A549 (cell line): Measurements from ENCODE around the gene SRRM4. TPM values are rescaled to one million over a fixed set of nuclear protein-coding genes. Genes with fewer than 3 reads are reported as not detected.

Experiments
- ATAC-seq, 2 experiments: fragments of 200-7000 bp in 1 of 2; fragments of >200 bp in 1 of 2; cut with Nextera tagmentation in 1 of 2; cut with Tn5 transposase in 1 of 2; 3 replicates each; pipeline versions ENCODE4 v1.8.0 to v1.9.1; 2018 to 2020; ENCODE audit warnings: mild to moderate bottlenecking in 1 of 2, moderate library complexity in 1 of 2
- CTCF ChIA-PET: fragments of 300-600 bp; sonication (Branson Sonifier 250); formaldehyde crosslinking; extraction: SDS; loops from one replicate; lab custom pipeline; 2021; ENCODE audit warnings: antibody characterized with exemption, inconsistent platforms; lab: Yijun Ruan, JAX
- POLR2A ChIA-PET: fragments of 350-600 bp; formaldehyde crosslinking; extraction: SDS; loops from one replicate; lab custom pipeline; 2021; ENCODE audit warnings: antibody characterized with exemption, inconsistent platforms; lab: Yijun Ruan, JAX
- DNase-seq, 2 experiments: peaks; one replicate each; pipeline versions ENCODE4 v3.0.0 to v3.0.0-alpha.2; 2011 to 2016; ENCODE audit warnings: low read depth in 1 of 2, low spot score in 1 of 2
- FAIRE-seq: peaks from 2 replicates; lab custom pipeline; 2011; peaks lifted over from hg19 to GRCh38; lab: Jason Lieb, UNC
- H3K27ac ChIP-seq, 2 experiments: fragments of >200 bp; sonication (Bioruptor Twin); formaldehyde crosslinking; 3 replicates each; pipeline ENCODE4 v1.5.1; 2016 to 2017
- H3K4me1 ChIP-seq: fragments of >200 bp; sonication (Bioruptor Twin); formaldehyde crosslinking; 3 replicates; pipeline ENCODE4 v1.6.1; 2016
- H3K4me2 ChIP-seq: fragments of >200 bp; sonication (Bioruptor Twin); formaldehyde crosslinking; 3 replicates; pipeline ENCODE4 v1.6.1; 2016
- H3K4me3 ChIP-seq: fragments of >200 bp; sonication (Bioruptor Twin); formaldehyde crosslinking; 3 replicates; pipeline ENCODE4 v1.5.1; 2016
- H3K9me3 ChIP-seq: fragments of >200 bp; sonication (Bioruptor Twin); formaldehyde crosslinking; 3 replicates; pipeline ENCODE4 v1.6.1; 2016
- BHLHE40 ChIP-seq: IDR thresholded peaks from 2 replicates; pipeline ENCODE4 v1.6.1; 2012; ENCODE audit warnings: low read depth, low read length, inconsistent platforms
- EHF ChIP-seq: fragments of 250-450 bp; sonication (Bioruptor Pico); IDR thresholded peaks from 2 replicates; pipeline ENCODE4 v1.5.0; 2020; ENCODE audit warnings: mild to moderate bottlenecking
- EHMT2 ChIP-seq: fragments of 200-600 bp; sonication (generic); IDR thresholded peaks from 2 replicates; pipeline ENCODE4 v1.6.1; 2016; ENCODE audit warnings: antibody characterized with exemption, low read depth, mild to moderate bottlenecking, moderate library complexity
- ELK1 ChIP-seq: fragments of 150-350 bp; IDR thresholded peaks from 2 replicates; pipeline ENCODE4 v1.6.1; 2014; ENCODE audit warnings: low read depth, mild to moderate bottlenecking, low read length
- GATA3 ChIP-seq: IDR thresholded peaks from 2 replicates; pipeline ENCODE4 v1.6.1; 2012; ENCODE audit warnings: borderline replicate concordance
- JUN ChIP-seq, 2 experiments: fragments of >200 bp; sonication (Bioruptor Twin); formaldehyde crosslinking; IDR thresholded peaks; 2 replicates in 1 of 2; 3 replicates in 1 of 2; pipeline ENCODE4 v1.6.1; 2016 to 2017
- KDM1A ChIP-seq: fragments of 200-600 bp; sonication (generic); IDR thresholded peaks from 2 replicates; pipeline ENCODE4 v1.6.1; 2016; ENCODE audit warnings: low read depth, mild to moderate bottlenecking
- KDM5A ChIP-seq: fragments of 200-600 bp; sonication (generic); IDR thresholded peaks from 2 replicates; pipeline ENCODE4 v1.6.1; 2016; ENCODE audit warnings: antibody characterized with exemption, mild to moderate bottlenecking
- MAFK ChIP-seq: fragments of 450-650 bp; IDR thresholded peaks from 2 replicates; pipeline ENCODE4 v1.6.1; 2014; ENCODE audit not compliant: partially characterized antibody
- NR3C1 ChIP-seq: fragments of >200 bp; sonication (Bioruptor Twin); formaldehyde crosslinking; IDR thresholded peaks from 3 replicates; pipeline ENCODE4 v1.6.1; 2017
- PBX3 ChIP-seq: IDR thresholded peaks from 2 replicates; pipeline ENCODE4 v1.6.1; 2012
- PHF8 ChIP-seq: fragments of 200-600 bp; sonication (generic); IDR thresholded peaks from 2 replicates; pipeline ENCODE4 v1.6.1; 2016; ENCODE audit warnings: low read depth, mild to moderate bottlenecking, antibody characterized with exemption, moderate library complexity, borderline replicate concordance
- POLR2AphosphoS2 ChIP-seq: conservative IDR thresholded peaks from 2 replicates; pipeline ENCODE4 v1.6.1; 2012; ENCODE audit warnings: low read length, improper control_type of control experiment, inconsistent platforms
- RAD21 ChIP-seq, 2 experiments: fragments of >200 bp in 1 of 2; sonication (Bioruptor Twin) in 1 of 2; formaldehyde crosslinking in 1 of 2; IDR thresholded peaks in 1 of 2; conservative IDR thresholded peaks in 1 of 2; 2 replicates in 1 of 2; 3 replicates in 1 of 2; pipeline ENCODE4 v1.6.1; 2012 to 2018; ENCODE audit warnings: inconsistent platforms in 1 of 2
- RFX5 ChIP-seq: fragments of 450-650 bp; IDR thresholded peaks from 2 replicates; pipeline ENCODE4 v1.7.1; 2014; ENCODE audit warnings: antibody characterized with exemption, mild to moderate bottlenecking, moderate library complexity
- SMC3 ChIP-seq: fragments of >200 bp; sonication (Bioruptor Twin); formaldehyde crosslinking; IDR thresholded peaks from 3 replicates; pipeline ENCODE4 v1.6.1; 2018; ENCODE audit warnings: inconsistent platforms
- WGBS: methylation state at CpG from one replicate; pipeline ENCODE4 v1.1.6; 2017; ENCODE audit errors: missing lambda C conversion rate; 5-methylcytosine and 5-hydroxymethylcytosine counted together
- polyA plus RNA-seq, 4 experiments: library from polyadenylated mRNA; depleted of rRNA in 3 of 4; stranded (reverse); fragments of >200 nt; fragmentation: RNase III in 1 of 4; extraction: RNeasy Plus Mini Kit Qiagen cat#74134 plus additional on column Dnase treatment in 1 of 4; gene quantifications; 2 replicates in 3 of 4; 3 replicates in 1 of 4; pipeline ENCODE4 v1.2.3, GENCODE V29; 2011 to 2017
- TF ChIP-seq, protein P1 (sequence below): fragments of >200 bp; sonication (Bioruptor Twin); formaldehyde crosslinking; IDR thresholded peaks from 3 replicates; pipeline ENCODE4 v1.5.1; 2016
- TF ChIP-seq, protein P2 (sequence below): fragments of 200-600 bp; sonication (generic); IDR thresholded peaks from 2 replicates; pipeline ENCODE4 v1.6.1; 2016; ENCODE audit warnings: antibody characterized with exemption, mild to moderate bottlenecking, moderate library complexity
- TF ChIP-seq, protein P3 (sequence below): fragments of >200 bp; sonication (Bioruptor Twin); formaldehyde crosslinking; IDR thresholded peaks from 3 replicates; pipeline ENCODE4 v1.6.1; 2016

Gene SRRM4
- polyA plus RNA-seq, 2 of the 4 experiments (the other 2 are of a cell fraction): not detected

- ATAC-seq (peak; percentile 57 to 80; a peak in 3 of 6 replicates), DNase-seq (peak; percentile 41 to 50), FAIRE-seq (no peak)
- ChIA-PET POLR2A (no interaction called here), CTCF (interaction anchor here (0.5 to 2.2 kb wide), 17 partner anchors 9 to 463 kb away, joined by 3 to 25 read pairs (median 4); no protein-coding TSS in a partner anchor)
- no peak overlapping the region for H3K4me2 ChIP-seq
- WGBS: 2% methylated on average over 2 of the region's 2 CpGs
- no peak overlapping the region for H3K4me3 ChIP-seq
- no peaks in the 10 kb centered on the region for H3K9me3 ChIP-seq
- peak; percentile 76 to 81 for TF ChIP-seq RAD21 (conservative IDR thresholded peaks at IDR 0.05 in 1 of 2, IDR thresholded peaks at IDR 0.05 in 1 of 2)
- TF ChIP-seq, protein P1, sequence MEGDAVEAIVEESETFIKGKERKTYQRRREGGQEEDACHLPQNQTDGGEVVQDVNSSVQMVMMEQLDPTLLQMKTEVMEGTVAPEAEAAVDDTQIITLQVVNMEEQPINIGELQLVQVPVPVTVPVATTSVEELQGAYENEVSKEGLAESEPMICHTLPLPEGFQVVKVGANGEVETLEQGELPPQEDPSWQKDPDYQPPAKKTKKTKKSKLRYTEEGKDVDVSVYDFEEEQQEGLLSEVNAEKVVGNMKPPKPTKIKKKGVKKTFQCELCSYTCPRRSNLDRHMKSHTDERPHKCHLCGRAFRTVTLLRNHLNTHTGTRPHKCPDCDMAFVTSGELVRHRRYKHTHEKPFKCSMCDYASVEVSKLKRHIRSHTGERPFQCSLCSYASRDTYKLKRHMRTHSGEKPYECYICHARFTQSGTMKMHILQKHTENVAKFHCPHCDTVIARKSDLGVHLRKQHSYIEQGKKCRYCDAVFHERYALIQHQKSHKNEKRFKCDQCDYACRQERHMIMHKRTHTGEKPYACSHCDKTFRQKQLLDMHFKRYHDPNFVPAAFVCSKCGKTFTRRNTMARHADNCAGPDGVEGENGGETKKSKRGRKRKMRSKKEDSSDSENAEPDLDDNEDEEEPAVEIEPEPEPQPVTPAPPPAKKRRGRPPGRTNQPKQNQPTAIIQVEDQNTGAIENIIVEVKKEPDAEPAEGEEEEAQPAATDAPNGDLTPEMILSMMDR: peak; percentile 85
- TF ChIP-seq SMC3: peak; percentile 80
- no peak for TF ChIP-seq GATA3
- H3K27ac ChIP-seq: no peak overlapping the region
- no peaks in the 10 kb centered on the region for H3K4me1 ChIP-seq
Measured at GRCh38 chr12:119115296-119115905, 134.1 kb downstream of the SRRM4 start.

GRCh38 chr12:119117936-119118335 is 136.6 kb downstream of the SRRM4 start:
- POLR2A ChIA-PET: no interaction called here
- no peak for FAIRE-seq

DNA sequence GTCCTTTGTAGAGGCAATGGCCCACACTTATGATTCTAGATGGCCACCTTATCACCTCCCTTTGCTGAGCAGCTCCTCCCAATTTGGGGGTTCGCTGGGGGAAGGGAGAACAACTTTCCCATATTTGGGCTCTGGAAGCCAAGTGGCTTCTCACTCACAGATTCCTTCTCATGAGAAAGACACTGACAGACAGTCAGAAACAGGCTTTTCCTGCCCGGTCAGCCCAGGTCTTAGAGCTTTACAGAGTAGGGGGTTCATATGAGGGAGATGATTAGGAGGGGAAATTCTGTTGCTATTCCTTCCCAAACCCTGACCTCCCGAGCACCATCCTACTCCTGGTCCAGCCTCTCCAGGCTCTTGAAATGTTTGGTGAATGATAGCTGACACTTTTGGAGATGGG is 137.3 kb downstream of the SRRM4 start:
- Histone ChIP-seq H3K4me2 (no peak overlapping the region), H3K4me3 (no peak overlapping the region), H3K9me3 (no peaks in the 10 kb centered on the region), H3K27ac (no peak overlapping the region), H3K4me1 (no peaks in the 10 kb centered on the region)
- ATAC-seq: no peak
- CTCF ChIA-PET: interaction anchor here (0.6 to 1.9 kb wide), 3 partner anchors 19 to 365 kb away, joined by 3 to 8 read pairs (median 3); no protein-coding TSS in a partner anchor
- DNase-seq: no peak
- WGBS: 1% methylated on average over 3 of the region's 3 CpGs
- POLR2A ChIA-PET: no interaction called here
- FAIRE-seq: no peak
- no peak for TF ChIP-seq PBX3
- TF ChIP-seq MAFK: no peak
- TF ChIP-seq, protein P2, sequence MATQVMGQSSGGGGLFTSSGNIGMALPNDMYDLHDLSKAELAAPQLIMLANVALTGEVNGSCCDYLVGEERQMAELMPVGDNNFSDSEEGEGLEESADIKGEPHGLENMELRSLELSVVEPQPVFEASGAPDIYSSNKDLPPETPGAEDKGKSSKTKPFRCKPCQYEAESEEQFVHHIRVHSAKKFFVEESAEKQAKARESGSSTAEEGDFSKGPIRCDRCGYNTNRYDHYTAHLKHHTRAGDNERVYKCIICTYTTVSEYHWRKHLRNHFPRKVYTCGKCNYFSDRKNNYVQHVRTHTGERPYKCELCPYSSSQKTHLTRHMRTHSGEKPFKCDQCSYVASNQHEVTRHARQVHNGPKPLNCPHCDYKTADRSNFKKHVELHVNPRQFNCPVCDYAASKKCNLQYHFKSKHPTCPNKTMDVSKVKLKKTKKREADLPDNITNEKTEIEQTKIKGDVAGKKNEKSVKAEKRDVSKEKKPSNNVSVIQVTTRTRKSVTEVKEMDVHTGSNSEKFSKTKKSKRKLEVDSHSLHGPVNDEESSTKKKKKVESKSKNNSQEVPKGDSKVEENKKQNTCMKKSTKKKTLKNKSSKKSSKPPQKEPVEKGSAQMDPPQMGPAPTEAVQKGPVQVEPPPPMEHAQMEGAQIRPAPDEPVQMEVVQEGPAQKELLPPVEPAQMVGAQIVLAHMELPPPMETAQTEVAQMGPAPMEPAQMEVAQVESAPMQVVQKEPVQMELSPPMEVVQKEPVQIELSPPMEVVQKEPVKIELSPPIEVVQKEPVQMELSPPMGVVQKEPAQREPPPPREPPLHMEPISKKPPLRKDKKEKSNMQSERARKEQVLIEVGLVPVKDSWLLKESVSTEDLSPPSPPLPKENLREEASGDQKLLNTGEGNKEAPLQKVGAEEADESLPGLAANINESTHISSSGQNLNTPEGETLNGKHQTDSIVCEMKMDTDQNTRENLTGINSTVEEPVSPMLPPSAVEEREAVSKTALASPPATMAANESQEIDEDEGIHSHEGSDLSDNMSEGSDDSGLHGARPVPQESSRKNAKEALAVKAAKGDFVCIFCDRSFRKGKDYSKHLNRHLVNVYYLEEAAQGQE: no peak
- TF ChIP-seq BHLHE40: no peak
- no peak for TF ChIP-seq EHF (CRISPR knock-in tag)
- no peak for TF ChIP-seq PHF8
- TF ChIP-seq KDM1A: no peak

More at GRCh38 chr12:119117936-119118335, 136.6 kb downstream of the SRRM4 start:
- no peak for DNase-seq
- Histone ChIP-seq H3K4me3 (no peak overlapping the region), H3K4me1 (no peaks in the 10 kb centered on the region), H3K9me3 (no peaks in the 10 kb centered on the region), H3K4me2 (no peak overlapping the region), H3K27ac (no peak overlapping the region)
- ATAC-seq: no peak
- WGBS: 49% methylated on average over 3 of the region's 3 CpGs
- CTCF ChIA-PET: interaction anchor here (0.6 to 1.9 kb wide), 3 partner anchors 19 to 366 kb away, joined by 3 to 8 read pairs (median 3); no protein-coding TSS in a partner anchor
- TF ChIP-seq KDM5A: no peak
- no peak for TF ChIP-seq MAFK
- no peak for TF ChIP-seq JUN (IDR thresholded peaks at IDR 0.05)
- TF ChIP-seq, protein P3, sequence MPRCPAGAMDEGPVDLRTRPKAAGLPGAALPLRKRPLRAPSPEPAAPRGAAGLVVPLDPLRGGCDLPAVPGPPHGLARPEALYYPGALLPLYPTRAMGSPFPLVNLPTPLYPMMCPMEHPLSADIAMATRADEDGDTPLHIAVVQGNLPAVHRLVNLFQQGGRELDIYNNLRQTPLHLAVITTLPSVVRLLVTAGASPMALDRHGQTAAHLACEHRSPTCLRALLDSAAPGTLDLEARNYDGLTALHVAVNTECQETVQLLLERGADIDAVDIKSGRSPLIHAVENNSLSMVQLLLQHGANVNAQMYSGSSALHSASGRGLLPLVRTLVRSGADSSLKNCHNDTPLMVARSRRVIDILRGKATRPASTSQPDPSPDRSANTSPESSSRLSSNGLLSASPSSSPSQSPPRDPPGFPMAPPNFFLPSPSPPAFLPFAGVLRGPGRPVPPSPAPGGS: no peak
- TF ChIP-seq BHLHE40: no peak
- TF ChIP-seq POLR2AphosphoS2: no peak
- TF ChIP-seq NR3C1: no peak
- no peak for TF ChIP-seq ELK1
- no peak for TF ChIP-seq EHMT2
- no peak for TF ChIP-seq RFX5
- TF ChIP-seq, protein P1: no peak
